GM12874 (cell line): ENCODE results near the gene RFX2.

Experiments used
- TF ChIP-seq, protein P1 (sequence below): IDR thresholded peaks from 2 replicates; pipeline ENCODE4 v1.5.1; 2011; ENCODE audit warnings: low read depth, mild to moderate bottlenecking, control low read depth, low read length, moderate library complexity; ENCODE audit not compliant: insufficient read depth

Gene RFX2

DNA sequence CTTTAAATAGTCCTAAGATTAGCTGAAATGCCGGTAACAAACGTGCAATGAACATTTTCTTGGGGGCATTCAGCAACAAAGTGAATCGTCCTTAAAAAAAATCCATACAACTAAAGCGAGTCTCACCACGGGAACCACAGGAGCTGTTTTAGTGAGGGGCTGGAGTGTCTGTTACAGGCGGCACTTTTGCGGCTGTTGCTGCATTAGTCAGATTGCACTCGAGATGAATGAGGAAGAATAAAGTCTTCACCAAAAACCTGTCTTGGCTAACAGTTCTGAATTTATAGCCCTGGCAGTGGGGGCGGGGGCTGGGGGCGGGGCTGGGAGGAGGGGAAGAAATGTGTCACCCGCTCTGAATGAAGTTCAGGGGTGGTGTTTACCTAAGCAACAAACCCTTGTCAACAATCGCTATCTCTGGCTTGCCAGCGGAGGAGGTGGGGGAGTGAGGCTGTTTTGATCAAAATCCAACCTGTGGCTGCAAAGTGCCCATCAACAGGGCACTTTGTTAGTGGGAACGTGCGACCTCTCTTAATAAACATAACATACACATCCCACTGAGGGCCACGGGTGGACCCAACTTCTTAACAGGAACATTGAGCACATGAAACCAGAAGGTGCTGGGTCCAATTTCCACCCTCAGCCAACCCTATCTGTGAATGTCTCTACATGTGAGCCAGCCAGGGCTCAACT, 44.5 kb downstream of the RFX2 start:
- TF ChIP-seq, protein P1, sequence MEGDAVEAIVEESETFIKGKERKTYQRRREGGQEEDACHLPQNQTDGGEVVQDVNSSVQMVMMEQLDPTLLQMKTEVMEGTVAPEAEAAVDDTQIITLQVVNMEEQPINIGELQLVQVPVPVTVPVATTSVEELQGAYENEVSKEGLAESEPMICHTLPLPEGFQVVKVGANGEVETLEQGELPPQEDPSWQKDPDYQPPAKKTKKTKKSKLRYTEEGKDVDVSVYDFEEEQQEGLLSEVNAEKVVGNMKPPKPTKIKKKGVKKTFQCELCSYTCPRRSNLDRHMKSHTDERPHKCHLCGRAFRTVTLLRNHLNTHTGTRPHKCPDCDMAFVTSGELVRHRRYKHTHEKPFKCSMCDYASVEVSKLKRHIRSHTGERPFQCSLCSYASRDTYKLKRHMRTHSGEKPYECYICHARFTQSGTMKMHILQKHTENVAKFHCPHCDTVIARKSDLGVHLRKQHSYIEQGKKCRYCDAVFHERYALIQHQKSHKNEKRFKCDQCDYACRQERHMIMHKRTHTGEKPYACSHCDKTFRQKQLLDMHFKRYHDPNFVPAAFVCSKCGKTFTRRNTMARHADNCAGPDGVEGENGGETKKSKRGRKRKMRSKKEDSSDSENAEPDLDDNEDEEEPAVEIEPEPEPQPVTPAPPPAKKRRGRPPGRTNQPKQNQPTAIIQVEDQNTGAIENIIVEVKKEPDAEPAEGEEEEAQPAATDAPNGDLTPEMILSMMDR: no peak

GRCh38 chr19:6064336-6065073, 45.8 kb downstream of the RFX2 start:
- TF ChIP-seq, protein P1: no peak

GRCh38 chr19:6063576-6064335, 46.5 kb downstream of the RFX2 start:
- TF ChIP-seq, protein P1: no peak

DNA sequence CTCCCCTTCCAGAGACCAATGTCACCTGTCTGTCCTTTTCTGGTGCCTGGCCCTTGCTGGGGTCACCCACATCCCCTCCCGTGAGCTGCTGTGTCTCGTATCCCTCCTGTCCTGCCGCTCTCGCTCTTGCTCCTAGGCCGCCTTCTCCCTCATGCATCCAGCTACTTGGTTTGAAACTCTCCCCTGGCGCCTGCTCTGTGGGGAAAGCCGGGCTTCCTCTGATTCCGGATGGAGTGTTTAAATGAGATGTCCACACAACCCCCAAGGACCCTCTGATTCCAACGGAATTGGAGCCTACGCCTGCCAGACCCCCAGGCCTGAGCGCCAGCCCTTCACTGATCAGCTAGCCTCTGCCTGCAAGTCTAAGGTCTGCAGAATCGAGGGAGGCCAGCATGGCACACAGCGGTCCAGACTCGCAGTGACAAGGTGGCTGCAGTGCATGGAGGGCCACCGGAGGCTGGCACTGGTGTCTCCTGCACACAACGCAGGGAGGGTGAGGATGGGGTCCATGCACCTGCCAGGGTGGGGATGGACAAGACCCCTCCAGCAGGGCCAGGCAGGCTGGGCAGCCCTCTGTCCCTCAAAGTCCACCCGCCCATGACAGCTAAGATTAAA, 47.2 kb downstream of the RFX2 start:
- TF ChIP-seq, protein P1: no peak

DNA sequence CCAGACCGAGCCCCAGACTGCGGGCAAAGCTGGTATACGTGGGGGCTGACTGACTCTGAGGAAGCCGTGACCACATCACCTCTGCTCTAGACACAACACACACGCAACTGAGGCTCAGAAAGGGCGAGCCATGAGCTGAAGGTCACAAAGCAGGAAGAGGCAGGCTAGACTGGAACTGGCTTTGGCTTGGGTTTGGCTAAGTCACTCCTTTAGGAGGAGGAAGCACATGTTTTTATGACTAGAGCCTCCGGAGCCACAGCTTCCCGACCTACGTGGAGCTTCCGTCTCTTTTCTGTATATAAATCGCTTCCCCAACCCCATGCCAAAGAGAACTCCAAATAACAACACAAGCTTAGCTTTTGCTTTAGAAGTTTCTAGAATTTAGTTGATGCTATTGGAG, 48.0 kb downstream of the RFX2 start:
- TF ChIP-seq, protein P1: no peak

- TF ChIP-seq, protein P1: no peak
These were observed 48.7 kb downstream of the RFX2 start for GRCh38 chr19:6061376-6062130.
